Measurements from ENCODE around the gene GPR6. TPM values are rescaled to one million over a fixed set of nuclear protein-coding genes. Genes with fewer than 3 reads are reported as not detected.

Gene GPR6
- total RNA-seq, 1 experiment from 2014 or later: 0.20 TPM

DNA sequence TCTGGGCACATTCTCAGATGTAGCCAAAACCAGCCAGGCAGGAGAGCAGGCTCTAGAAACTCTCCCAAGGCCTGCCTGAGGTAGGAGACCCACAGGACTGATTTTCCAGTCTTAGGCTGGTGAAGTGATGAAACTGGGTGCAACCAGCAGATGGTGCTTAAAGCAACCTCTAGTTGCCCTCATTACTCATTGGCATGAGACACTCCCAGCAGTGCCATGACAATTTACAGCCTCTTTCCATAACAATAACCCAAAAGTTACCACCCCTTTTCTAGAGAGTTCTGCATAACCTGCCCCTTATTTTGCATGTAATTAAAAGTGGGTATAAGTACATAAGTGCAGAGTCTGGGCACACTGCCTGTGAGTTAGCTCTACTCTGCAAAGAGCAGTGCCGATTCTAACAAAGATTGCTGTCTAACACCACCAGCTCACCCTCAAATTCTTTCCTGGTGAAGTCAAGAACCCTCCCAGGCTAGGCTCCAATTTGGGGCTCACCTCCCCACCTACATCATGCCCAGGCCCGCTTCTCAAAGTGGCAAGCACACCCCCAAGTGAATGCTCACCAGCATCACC, 14.4 kb upstream of the GPR6 start:
- TF ChIP-seq, protein P1, sequence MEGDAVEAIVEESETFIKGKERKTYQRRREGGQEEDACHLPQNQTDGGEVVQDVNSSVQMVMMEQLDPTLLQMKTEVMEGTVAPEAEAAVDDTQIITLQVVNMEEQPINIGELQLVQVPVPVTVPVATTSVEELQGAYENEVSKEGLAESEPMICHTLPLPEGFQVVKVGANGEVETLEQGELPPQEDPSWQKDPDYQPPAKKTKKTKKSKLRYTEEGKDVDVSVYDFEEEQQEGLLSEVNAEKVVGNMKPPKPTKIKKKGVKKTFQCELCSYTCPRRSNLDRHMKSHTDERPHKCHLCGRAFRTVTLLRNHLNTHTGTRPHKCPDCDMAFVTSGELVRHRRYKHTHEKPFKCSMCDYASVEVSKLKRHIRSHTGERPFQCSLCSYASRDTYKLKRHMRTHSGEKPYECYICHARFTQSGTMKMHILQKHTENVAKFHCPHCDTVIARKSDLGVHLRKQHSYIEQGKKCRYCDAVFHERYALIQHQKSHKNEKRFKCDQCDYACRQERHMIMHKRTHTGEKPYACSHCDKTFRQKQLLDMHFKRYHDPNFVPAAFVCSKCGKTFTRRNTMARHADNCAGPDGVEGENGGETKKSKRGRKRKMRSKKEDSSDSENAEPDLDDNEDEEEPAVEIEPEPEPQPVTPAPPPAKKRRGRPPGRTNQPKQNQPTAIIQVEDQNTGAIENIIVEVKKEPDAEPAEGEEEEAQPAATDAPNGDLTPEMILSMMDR (conservative IDR thresholded peaks at IDR 0.05): no peak; the same call in 2 of the 3 replicates
- no peak overlapping the region for H2BK120ac ChIP-seq (ENCODE audit: low read depth, low read length, poor library complexity, severe bottlenecking)
- no peaks in the 10 kb centered on the region for H3K79me1 ChIP-seq (ENCODE audit: insufficient read depth, low read depth, low read length, poor library complexity, severe bottlenecking)
- no CpG with 5 or more reads among the region's 2 CpGs for WGBS (ENCODE audit: extremely low coverage, insufficient read length, low lambda C conversion rate)
- H3K23me2 ChIP-seq (ENCODE audit: insufficient read length, low read depth, low read length, poor library complexity, severe bottlenecking): no peaks in the 10 kb centered on the region
- H3K4ac ChIP-seq (ENCODE audit: low read depth, low read length): no peak overlapping the region
- no peak overlapping the region for H2BK15ac ChIP-seq (ENCODE audit: low read depth, low read length)
- H3K9me3 ChIP-seq (ENCODE audit: control insufficient read depth, low read depth, low read length): no peaks in the 10 kb centered on the region
- peaks cover 3 to 12% (median 5%) of the 10 kb centered on the region in 3 experiments; a peak in 3 of 7 replicates for H3K36me3 Mint-ChIP-seq (ENCODE audit: insufficient read depth in 1 of 3, low read depth in 3 of 3)
- no peak overlapping the region for H3K27ac Mint-ChIP-seq
- no peak overlapping the region for H2AFZ ChIP-seq (ENCODE audit: low read length)
- H3K56ac ChIP-seq (ENCODE audit: insufficient read length, low read depth, low read length): no peak overlapping the region
- DNase-seq: no peak
- peaks cover 27% of the 10 kb centered on the region for H3K27me3 Mint-ChIP-seq (ENCODE audit: low read depth)
- no peak overlapping the region for H4K8ac ChIP-seq (replicated peaks; ENCODE audit: insufficient read length, low read depth, low read length)
- peaks cover 10% of the 10 kb centered on the region in 2 experiments for H3K4me1 Mint-ChIP-seq
- no peaks in the 10 kb centered on the region for H3K27me3 ChIP-seq (ENCODE audit: insufficient read depth, low read length)
- H3K9me3 Mint-ChIP-seq: peaks cover 0 to 11% of the 10 kb centered on the region in 2 experiments; a peak in 1 of 5 replicates
- no peak overlapping the region for H4K5ac ChIP-seq (ENCODE audit: insufficient read length, low read depth, low read length)
- H3K4me2 ChIP-seq (ENCODE audit: insufficient read depth, insufficient read length, low read length): no peak overlapping the region
- H3K27ac ChIP-seq (ENCODE audit: insufficient read length, low read depth, low read length): no peak overlapping the region
- H3K4me1 ChIP-seq (ENCODE audit: insufficient read depth, low read length): no peaks in the 10 kb centered on the region
- no peak overlapping the region for H3K4me3 Mint-ChIP-seq
- H2AK5ac ChIP-seq (ENCODE audit: insufficient read length, low read length): no peak overlapping the region
- H3K9ac ChIP-seq (ENCODE audit: extremely low read depth, insufficient read length, low read length): no peak overlapping the region
- H2BK12ac ChIP-seq (ENCODE audit: insufficient read length, low read depth, low read length): no peak overlapping the region
- no peak overlapping the region for H2BK20ac ChIP-seq (ENCODE audit: low read depth, low read length, poor library complexity, severe bottlenecking)
- no peaks in the 10 kb centered on the region for H3K79me2 ChIP-seq (ENCODE audit: insufficient read depth, low read length)
- no peak overlapping the region for H3K14ac ChIP-seq (ENCODE audit: insufficient read depth, low read length)
- H3K18ac ChIP-seq (ENCODE audit: insufficient read length, low read depth, low read length): no peak overlapping the region
- no peak overlapping the region for H3K23ac ChIP-seq (ENCODE audit: insufficient read length, low read depth, low read length)
- H3T11ph ChIP-seq (ENCODE audit: low read length): no peak overlapping the region
- no peaks in the 10 kb centered on the region for H4K20me1 ChIP-seq (ENCODE audit: control insufficient read depth, insufficient read depth, insufficient read length)
- no peak overlapping the region for H4K91ac ChIP-seq (ENCODE audit: insufficient read length, low read depth, low read length)
- no peak overlapping the region for H2BK5ac ChIP-seq (ENCODE audit: insufficient read length, low read length)

Data from H9 (cell line).